ENCODE data around the gene CMYA5. TPM values are rescaled to one million over a fixed set of nuclear protein-coding genes. Genes with fewer than 3 reads are reported as not detected.
A peak's percentile ranks its signal among the peaks of the same experiment; 100 is the strongest.
"Not testable (repeated sequence)": the region's sequence is repeated elsewhere in the genome, so short reads cannot be mapped to it uniquely, and the experiment has no call there.

Gene CMYA5
- total RNA-seq, 1 donor from 2014 or later: 886 TPM

- DNase-seq (ENCODE audit: missing footprints) (no peak), ATAC-seq (no peak)
- intact Hi-C loops (cut with DNase I): no loop called here
Observed at GRCh38 chr5:79772651-79773050, 83.0 kb downstream of the CMYA5 start.

GRCh38 chr5:79773612-79774011, 84.0 kb downstream of the CMYA5 start:
- ATAC-seq (no peak), DNase-seq (ENCODE audit: missing footprints) (no peak)

GRCh38 chr5:79774171-79774854, 84.7 kb downstream of the CMYA5 start:
- no peak for DNase-seq (ENCODE audit: missing footprints)
- ATAC-seq: peak; percentile 36
- intact Hi-C loops (cut with DNase I): no loop called here

More at GRCh38 chr5:79773612-79774011, 84.0 kb downstream of the CMYA5 start:
- intact Hi-C loops (cut with DNase I): no loop called here

- DNase-seq (ENCODE audit: missing footprints): no peak
Observed at GRCh38 chr5:79774855-79775237, 85.2 kb downstream of the CMYA5 start.

GRCh38 chr5:79784741-79785140, 95.1 kb downstream of the CMYA5 start:
- intact Hi-C loops (cut with DNase I); DNase-seq (ENCODE audit: missing footprints); ATAC-seq: not testable (repeated sequence)

More at GRCh38 chr5:79774855-79775237, 85.2 kb downstream of the CMYA5 start:
- intact Hi-C loops (cut with DNase I): no loop called here
- no peak for ATAC-seq

- intact Hi-C loops (cut with DNase I): no loop called here
- ATAC-seq (peak; percentile 24), DNase-seq (ENCODE audit: missing footprints) (no peak)
Observed at GRCh38 chr5:79785983-79786382, 96.3 kb downstream of the CMYA5 start.

GRCh38 chr5:79787448-79787847, 97.8 kb downstream of the CMYA5 start:
- DNase-seq (ENCODE audit: missing footprints) (no peak), ATAC-seq (peak; percentile 91)
- intact Hi-C loops (cut with DNase I): no loop called here

GRCh38 chr5:79791843-79792242, 102.2 kb downstream of the CMYA5 start:
- ATAC-seq: no peak
- no peak for DNase-seq (ENCODE audit: missing footprints)
- intact Hi-C loops (cut with DNase I): loop anchor here (5.0 kb wide), 1 partner anchor 230 kb away; no protein-coding TSS in a partner anchor

- intact Hi-C loops (cut with DNase I): loop anchor here (5.0 kb wide), 1 partner anchor 230 kb away; no protein-coding TSS in a partner anchor
- no peak for DNase-seq (ENCODE audit: missing footprints)
- no peak for ATAC-seq
Observed at GRCh38 chr5:79792463-79792862, 102.8 kb downstream of the CMYA5 start.

GRCh38 chr5:79793304-79793703, 103.7 kb downstream of the CMYA5 start:
- no peak for ATAC-seq
- no peak for DNase-seq (ENCODE audit: missing footprints)
- intact Hi-C loops (cut with DNase I): loop anchor here (5.0 kb wide), 1 partner anchor 231 kb away; no protein-coding TSS in a partner anchor

- ATAC-seq (no peak), DNase-seq (ENCODE audit: missing footprints) (no peak)
- intact Hi-C loops (cut with DNase I): loop anchor here (5.0 kb wide), 1 partner anchor 231 kb away; no protein-coding TSS in a partner anchor
Observed at GRCh38 chr5:79793722-79794121, 104.1 kb downstream of the CMYA5 start.

GRCh38 chr5:79794347-79794746, 104.7 kb downstream of the CMYA5 start:
- no peak for DNase-seq (ENCODE audit: missing footprints)
- intact Hi-C loops (cut with DNase I): loop anchor here (5.0 kb wide), 1 partner anchor 232 kb away; no protein-coding TSS in a partner anchor
- no peak for ATAC-seq

GRCh38 chr5:79795764-79796398, 106.2 kb downstream of the CMYA5 start:
- intact Hi-C loops (cut with DNase I): no loop called here
- no peak for DNase-seq (ENCODE audit: missing footprints)
- peak; percentile 75 for ATAC-seq

- ATAC-seq (no peak), DNase-seq (ENCODE audit: missing footprints) (no peak)
- intact Hi-C loops (cut with DNase I): no loop called here
Observed at GRCh38 chr5:79798893-79799590, 109.4 kb downstream of the CMYA5 start.

- DNase-seq (ENCODE audit: missing footprints) (no peak), ATAC-seq (no peak)
- intact Hi-C loops (cut with DNase I): no loop called here
Observed at GRCh38 chr5:79800979-79801827, 111.6 kb downstream of the CMYA5 start.

- intact Hi-C loops (cut with DNase I): no loop called here
- no peak for ATAC-seq
- no peak for DNase-seq (ENCODE audit: missing footprints)
Observed at GRCh38 chr5:79802406-79802805, 112.8 kb downstream of the CMYA5 start.

- no peak for DNase-seq (ENCODE audit: missing footprints)
- ATAC-seq: no peak
- intact Hi-C loops (cut with DNase I): no loop called here
Observed at GRCh38 chr5:79803007-79803406, 113.4 kb downstream of the CMYA5 start.

GRCh38 chr5:79806741-79807140, 117.1 kb downstream of the CMYA5 start:
- peak; percentile 63 for ATAC-seq
- DNase-seq (ENCODE audit: missing footprints): no peak
- intact Hi-C loops (cut with DNase I): no loop called here

- intact Hi-C loops (cut with DNase I): no loop called here
- DNase-seq (ENCODE audit: missing footprints) (no peak), ATAC-seq (peak; percentile 8)
Observed at GRCh38 chr5:79809743-79810142, 120.1 kb downstream of the CMYA5 start.
